T-helper 1 cell (primary cell): ENCODE results near the gene PPP2R1B.

Source experiments
- DNase-seq, 5 donors: peaks; one replicate each; pipeline ENCODE4 v3.0.0-alpha.2; 2012 to 2020

Gene PPP2R1B

GRCh38 chr11:111688013-111688412, 78.2 kb downstream of the PPP2R1B start:
- no peak for DNase-seq

- DNase-seq, result no peak
These were observed 81.9 kb downstream of the PPP2R1B start for GRCh38 chr11:111684251-111684650.

- no peak for DNase-seq
These were observed 82.4 kb downstream of the PPP2R1B start for GRCh38 chr11:111683806-111684205.

GRCh38 chr11:111680486-111681175, 85.6 kb downstream of the PPP2R1B start:
- DNase-seq, result no peak
